Left lung (tissue), 10 donors: Measurements from ENCODE around the gene SOX12. TPM values are rescaled to one million over a fixed set of nuclear protein-coding genes. Genes with fewer than 3 reads are reported as not detected.

Experiments used
- ATAC-seq: fragments of 200-7000 bp; cut with Tn5 transposase; one replicate; pipeline ENCODE4 v1.9.1; 2020; ENCODE audit warnings: moderate library complexity
- DNase-seq, 4 donors: peaks; one replicate each; pipeline ENCODE4 v3.0.0-alpha.2; 2013 to 2020
- H3K27ac ChIP-seq, 2 donors: fragments of 200-600 bp; sonication (generic) in 1 of 2; one replicate each; pipeline versions ENCODE4 v1.5.0 to v1.8.0; 2020 to 2021
- H3K27me3 ChIP-seq, 2 donors: fragments of 200-600 bp; sonication (generic) in 1 of 2; one replicate each; pipeline versions ENCODE4 v1.5.0 to v1.8.0; 2020 to 2021
- H3K36me3 ChIP-seq, 2 donors: fragments of 200-600 bp; sonication (generic) in 1 of 2; one replicate each; pipeline versions ENCODE4 v1.5.0 to v1.8.0; 2020 to 2021
- H3K4me1 ChIP-seq, 2 donors: fragments of 200-600 bp; one replicate each; pipeline ENCODE4 v1.8.0; 2021
- H3K4me3 ChIP-seq, 2 donors: fragments of 200-600 bp; sonication (generic) in 1 of 2; one replicate each; pipeline versions ENCODE4 v1.5.0 to v1.8.0; 2020 to 2021; ENCODE audit warnings: mild to moderate bottlenecking in 1 of 2
- H3K9me3 ChIP-seq, 2 donors: fragments of 200-600 bp; sonication (generic) in 1 of 2; one replicate each; pipeline versions ENCODE4 v1.5.0 to v1.8.0; 2020 to 2021
- CTCF ChIP-seq, 2 donors: fragments of 200-600 bp; sonication (generic) in 1 of 2; IDR thresholded peaks; one replicate each; pipeline versions ENCODE4 v1.5.0 to v1.8.0; 2021; ENCODE audit warnings: antibody characterized with exemption in 2 of 2
- intact Hi-C, 2 donors: fragments of 100-400 bp; cut with DNase I; formaldehyde crosslinking; loops; one replicate each; pipeline versions ENCODE4 v1.11.2 to v1.14.2; 2022
- polyA plus RNA-seq, 6 donors: library from polyadenylated mRNA; unstranded; fragments of 120-200 nt; gene quantifications; one replicate each; pipeline ENCODE4 v1.2.1, GENCODE V29; 2013; ENCODE audit not compliant: insufficient read length in 6 of 6
- total RNA-seq, 2 donors: library from RNA; stranded (reverse); fragmentation: NEBNext Ultra II Directional; extraction: Animal tissue kit (Norgen Biotek cat#: 25700); gene quantifications; one replicate each; pipeline ENCODE4 v1.2.1, GENCODE V29; 2021
- donor health status: DM: no; HTN: yes; CAD: no.
- donor health status: DM: no; HTN: no; CAD: no.

SOX12 gene
- total and polyA plus RNA-seq, 8 donors, result 14.0 to 39.3 (median 30.6) TPM

- no peak overlapping the region for H3K27ac ChIP-seq
- H3K36me3 ChIP-seq, result no peaks in the 10 kb centered on the region
- H3K4me1 ChIP-seq, result no peaks in the 10 kb centered on the region
- no peaks in the 10 kb centered on the region for H3K27me3 ChIP-seq
- no peak overlapping the region for H3K4me3 ChIP-seq
- intact Hi-C loops, result no loop called here
- H3K9me3 ChIP-seq, result no peaks in the 10 kb centered on the region
- ATAC-seq (no peak), DNase-seq (no peak)
- no peak for TF ChIP-seq CTCF (IDR thresholded peaks at IDR 0.05)
Observed at GRCh38 chr20:316316-317068, 8.9 kb upstream of the SOX12 start.

GRCh38 chr20:324177-325044 lies 941 bp upstream of the SOX12 start:
- Histone ChIP-seq H3K27me3 (peaks cover 0 to 20% of the 10 kb centered on the region in 2 donors), H3K4me1 (peaks cover 12 to 34% of the 10 kb centered on the region in 2 donors), H3K36me3 (no peaks in the 10 kb centered on the region), H3K4me3 (peak overlapping the region; percentile 57 to 67), H3K9me3 (no peaks in the 10 kb centered on the region), H3K27ac (peak overlapping the region; percentile 87 to 92)
- ATAC-seq (peak; percentile 81), DNase-seq (peak; percentile 86 to 99 (median 93))
- intact Hi-C loops, result loop anchor here in 1 of 2 donors (10.0 kb wide), 1 partner anchor 120 kb away; no protein-coding TSS in a partner anchor
- peak in 1 of 2 donors; percentile 10 for TF ChIP-seq CTCF (IDR thresholded peaks at IDR 0.05)

- H3K27me3 ChIP-seq, result peaks cover 0 to 20% of the 10 kb centered on the region in 2 donors
- no peaks in the 10 kb centered on the region for H3K36me3 ChIP-seq
- TF ChIP-seq CTCF (IDR thresholded peaks at IDR 0.05), result no peak
- H3K4me3 ChIP-seq, result peak overlapping the region; percentile 67
- H3K4me1 ChIP-seq, result peaks cover 18 to 48% of the 10 kb centered on the region in 2 donors
- intact Hi-C loops, result loop anchor here in 1 of 2 donors (10.0 kb wide), 1 partner anchor 121 kb away; no protein-coding TSS in a partner anchor
- H3K9me3 ChIP-seq, result no peaks in the 10 kb centered on the region
- DNase-seq (peak; percentile 69 to 91 (median 73)), ATAC-seq (no peak)
- H3K27ac ChIP-seq, result peak overlapping the region; percentile 87 to 96
Observed at GRCh38 chr20:325889-326644, 715 bp downstream of the SOX12 start.

- Histone ChIP-seq H3K9me3 (no peaks in the 10 kb centered on the region), H3K4me3 (peak overlapping the region; percentile 67), H3K36me3 (no peaks in the 10 kb centered on the region), H3K4me1 (peaks cover 18 to 48% of the 10 kb centered on the region in 2 donors), H3K27ac (peak overlapping the region; percentile 87 to 96), H3K27me3 (peaks cover 0 to 20% of the 10 kb centered on the region in 2 donors)
- no peak for TF ChIP-seq CTCF (IDR thresholded peaks at IDR 0.05)
- intact Hi-C loops, result loop anchor here in 1 of 2 donors (10.0 kb wide), 1 partner anchor 122 kb away; no protein-coding TSS in a partner anchor
- ATAC-seq (no peak), DNase-seq (peak in 2 of 4 donors; percentile 47 to 87)
Observed at GRCh38 chr20:326645-327185, 1.4 kb downstream of the SOX12 start.
